ENCODE data around the gene EYA4.

EYA4 gene

GRCh38 chr6:133340557-133340956, 99.4 kb downstream of the EYA4 start:
- Histone ChIP-seq H3K4me2 (ENCODE audit: low read depth, low read length, poor library complexity, severe bottlenecking) (no peak overlapping the region), H3K4me1 (ENCODE audit: insufficient read depth, low read length, poor library complexity, severe bottlenecking) (no peaks in the 10 kb centered on the region), H3K9ac (ENCODE audit: low read depth, low read length, poor library complexity, severe bottlenecking) (no peak overlapping the region), H3K9me2 (replicated peaks; ENCODE audit: low read depth, low read length) (no peaks in the 10 kb centered on the region), H3K27me3 (ENCODE audit: insufficient read depth, low read length, poor library complexity, severe bottlenecking) (no peaks in the 10 kb centered on the region), H3K36me3 (ENCODE audit: insufficient read depth, low read length) (no peaks in the 10 kb centered on the region), H2AFZ (ENCODE audit: low read length) (no peak overlapping the region), H3K79me2 (ENCODE audit: insufficient read depth, low read length) (no peaks in the 10 kb centered on the region), H3F3A (ENCODE audit: low read depth) (no peaks in the 10 kb centered on the region), H3K4me3 (ENCODE audit: low read length, poor library complexity, severe bottlenecking) (no peak overlapping the region), H3K9me3 (ENCODE audit: insufficient read depth, low read depth, low read length) (no peaks in the 10 kb centered on the region), H4K20me1 (ENCODE audit: insufficient read depth, low read length, poor library complexity, severe bottlenecking) (no peaks in the 10 kb centered on the region)
- TF ChIP-seq CTCF (conservative IDR thresholded peaks at IDR 0.05; ENCODE audit: low read length), result no peak
- TF ChIP-seq EZH2phosphoT487 (IDR thresholded peaks at IDR 0.05; ENCODE audit: borderline replicate concordance), result no peak

- no peak overlapping the region for H3K9ac ChIP-seq (ENCODE audit: low read depth, low read length, poor library complexity, severe bottlenecking)
- no peak overlapping the region for H3K4me3 ChIP-seq (ENCODE audit: low read length, poor library complexity, severe bottlenecking)
- H4K20me1 ChIP-seq (ENCODE audit: insufficient read depth, low read length, poor library complexity, severe bottlenecking), result no peaks in the 10 kb centered on the region
- H3F3A ChIP-seq (ENCODE audit: low read depth), result no peaks in the 10 kb centered on the region
- H3K9me2 ChIP-seq (replicated peaks; ENCODE audit: low read depth, low read length), result no peaks in the 10 kb centered on the region
- H3K27me3 ChIP-seq (ENCODE audit: insufficient read depth, low read length, poor library complexity, severe bottlenecking), result no peaks in the 10 kb centered on the region
- no peak for TF ChIP-seq EZH2phosphoT487 (IDR thresholded peaks at IDR 0.05; ENCODE audit: borderline replicate concordance)
- TF ChIP-seq CTCF (conservative IDR thresholded peaks at IDR 0.05; ENCODE audit: low read length), result no peak
- H3K36me3 ChIP-seq (ENCODE audit: insufficient read depth, low read length), result no peaks in the 10 kb centered on the region
- no peak overlapping the region for H2AFZ ChIP-seq (ENCODE audit: low read length)
- no peaks in the 10 kb centered on the region for H3K9me3 ChIP-seq (ENCODE audit: insufficient read depth, low read depth, low read length)
- H3K4me1 ChIP-seq (ENCODE audit: insufficient read depth, low read length, poor library complexity, severe bottlenecking), result no peaks in the 10 kb centered on the region
- H3K79me2 ChIP-seq (ENCODE audit: insufficient read depth, low read length), result no peaks in the 10 kb centered on the region
- H3K4me2 ChIP-seq (ENCODE audit: low read depth, low read length, poor library complexity, severe bottlenecking), result no peak overlapping the region
These were observed 100.5 kb downstream of the EYA4 start for GRCh38 chr6:133341607-133342158.

- no peak for TF ChIP-seq EZH2phosphoT487 (IDR thresholded peaks at IDR 0.05; ENCODE audit: borderline replicate concordance)
- no peak for TF ChIP-seq CTCF (conservative IDR thresholded peaks at IDR 0.05; ENCODE audit: low read length)
- no peak overlapping the region for H2AFZ ChIP-seq (ENCODE audit: low read length)
- H3K79me2 ChIP-seq (ENCODE audit: insufficient read depth, low read length), result no peaks in the 10 kb centered on the region
- H3K27me3 ChIP-seq (ENCODE audit: insufficient read depth, low read length, poor library complexity, severe bottlenecking), result no peaks in the 10 kb centered on the region
- no peaks in the 10 kb centered on the region for H3K9me2 ChIP-seq (replicated peaks; ENCODE audit: low read depth, low read length)
- H4K20me1 ChIP-seq (ENCODE audit: insufficient read depth, low read length, poor library complexity, severe bottlenecking), result no peaks in the 10 kb centered on the region
- no peaks in the 10 kb centered on the region for H3F3A ChIP-seq (ENCODE audit: low read depth)
- no peaks in the 10 kb centered on the region for H3K4me1 ChIP-seq (ENCODE audit: insufficient read depth, low read length, poor library complexity, severe bottlenecking)
- H3K9ac ChIP-seq (ENCODE audit: low read depth, low read length, poor library complexity, severe bottlenecking), result no peak overlapping the region
- no peaks in the 10 kb centered on the region for H3K36me3 ChIP-seq (ENCODE audit: insufficient read depth, low read length)
- no peak overlapping the region for H3K4me2 ChIP-seq (ENCODE audit: low read depth, low read length, poor library complexity, severe bottlenecking)
- no peak overlapping the region for H3K4me3 ChIP-seq (ENCODE audit: low read length, poor library complexity, severe bottlenecking)
- H3K9me3 ChIP-seq (ENCODE audit: insufficient read depth, low read depth, low read length), result no peaks in the 10 kb centered on the region
These were observed 102.1 kb downstream of the EYA4 start for GRCh38 chr6:133343220-133343619.
